ENCODE results near the gene RAD50.

DNA sequence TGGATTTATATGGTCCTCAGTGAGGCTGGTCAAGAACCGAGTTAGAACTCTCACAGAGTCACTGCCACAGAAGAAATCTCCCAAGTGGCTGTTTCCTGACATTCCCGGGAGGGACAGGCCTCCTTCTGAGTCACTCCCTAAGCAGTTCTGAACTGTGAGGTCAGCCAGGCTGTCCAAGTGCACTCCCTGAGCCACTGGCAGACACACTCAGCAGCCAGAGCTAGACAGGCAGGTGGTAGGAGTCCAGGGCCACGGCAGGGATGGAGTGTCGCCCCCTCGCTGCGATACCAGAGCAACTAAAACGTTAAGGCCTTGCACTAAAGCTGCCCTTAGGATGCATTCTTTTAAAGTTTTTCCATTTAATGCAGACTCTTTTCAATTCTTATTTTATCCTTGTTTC is 120.4 kb downstream of the RAD50 start:
- TF ChIP-seq POLR2AphosphoS5 (IDR thresholded peaks at IDR 0.05; ENCODE audit: low read depth, low read length) = no peak
- TF ChIP-seq SIN3A (IDR thresholded peaks at IDR 0.05; ENCODE audit: borderline replicate concordance, insufficient read depth, low read length) = no peak
- TF ChIP-seq TAF1 (IDR thresholded peaks at IDR 0.05; ENCODE audit: borderline replicate concordance, insufficient read depth, low read length) = no peak

All from PFSK-1 (cell line).